HEK293 (cell line): ENCODE results near the gene RNF225.

Source experiments
- BCL11A ChIP-seq: fragments of 450-650 bp; formaldehyde crosslinking; IDR thresholded peaks from 2 replicates; pipeline ENCODE4 v1.5.1; 2016; ENCODE audit warnings: low read depth, missing biosample characterization, missing genetic modification characterization
- GFI1B ChIP-seq: fragments of 450-650 bp; formaldehyde crosslinking; IDR thresholded peaks from 2 replicates; pipeline ENCODE4 v1.5.1; 2016; ENCODE audit warnings: missing biosample characterization, missing genetic modification characterization
- KLF16 ChIP-seq: fragments of 450-650 bp; formaldehyde crosslinking; IDR thresholded peaks from 2 replicates; pipeline ENCODE4 v1.5.1; 2017; ENCODE audit warnings: missing biosample characterization, missing genetic modification characterization
- MEIS1 ChIP-seq: sonication (generic); formaldehyde crosslinking; IDR thresholded peaks from 2 replicates; pipeline ENCODE4 v1.8.1; 2022; ENCODE audit warnings: missing genetic modification reagents, mild to moderate bottlenecking, borderline replicate concordance
- OSR2 ChIP-seq: fragments of 450-650 bp; formaldehyde crosslinking; IDR thresholded peaks from 2 replicates; pipeline ENCODE4 v1.5.1; 2016; ENCODE audit warnings: missing biosample characterization, missing genetic modification characterization
- SCRT2 ChIP-seq: fragments of 450-650 bp; formaldehyde crosslinking; IDR thresholded peaks from 2 replicates; pipeline ENCODE4 v1.5.1; 2016; ENCODE audit warnings: missing biosample characterization, missing genetic modification characterization
- SETDB1 ChIP-seq: IDR thresholded peaks from one replicate; pipeline ENCODE4 v1.6.1; 2017; ENCODE audit warnings: mild to moderate bottlenecking, low read length, moderate library complexity, mixed read lengths; ENCODE audit not compliant: insufficient read length
- ZFP3 ChIP-seq: fragments of 450-650 bp; formaldehyde crosslinking; IDR thresholded peaks from 2 replicates; pipeline ENCODE4 v1.5.1; 2016; ENCODE audit warnings: low read depth, missing biosample characterization, missing genetic modification characterization
- ZNF133 ChIP-seq: fragments of 450-650 bp; formaldehyde crosslinking; IDR thresholded peaks from 2 replicates; pipeline ENCODE4 v1.5.1; 2016; ENCODE audit warnings: missing biosample characterization, missing genetic modification characterization
- ZNF140 ChIP-seq: fragments of 450-650 bp; formaldehyde crosslinking; IDR thresholded peaks from 2 replicates; pipeline ENCODE4 v1.5.1; 2016; ENCODE audit warnings: missing biosample characterization, missing genetic modification characterization
- ZNF184 ChIP-seq: fragments of 450-650 bp; IDR thresholded peaks from 2 replicates; pipeline ENCODE4 v1.5.1; 2018; ENCODE audit warnings: missing biosample characterization, mild to moderate bottlenecking, missing genetic modification characterization
- ZNF37A ChIP-seq: fragments of 450-650 bp; IDR thresholded peaks from 2 replicates; pipeline ENCODE4 v1.5.1; 2018; ENCODE audit warnings: missing biosample characterization, missing genetic modification characterization
- ZNF404 ChIP-seq: fragments of 450-650 bp; formaldehyde crosslinking; IDR thresholded peaks from 2 replicates; pipeline ENCODE4 v1.5.1; 2017; ENCODE audit warnings: missing biosample characterization, missing genetic modification characterization
- ZNF426 ChIP-seq: fragments of 450-650 bp; formaldehyde crosslinking; IDR thresholded peaks from 2 replicates; pipeline ENCODE4 v1.5.1; 2017; ENCODE audit warnings: missing biosample characterization, missing genetic modification characterization, mild to moderate bottlenecking, inconsistent platforms, moderate library complexity
- ZNF514 ChIP-seq: fragments of 450-650 bp; formaldehyde crosslinking; IDR thresholded peaks from 2 replicates; pipeline ENCODE4 v1.5.1; 2016; ENCODE audit warnings: missing biosample characterization, missing genetic modification characterization
- ZNF596 ChIP-seq: fragments of 450-650 bp; IDR thresholded peaks from 2 replicates; pipeline ENCODE4 v1.5.0; 2018; ENCODE audit warnings: missing biosample characterization, mild to moderate bottlenecking, missing genetic modification characterization, moderate library complexity
- ZNF610 ChIP-seq: fragments of 450-650 bp; formaldehyde crosslinking; IDR thresholded peaks from 2 replicates; pipeline ENCODE4 v1.5.1; 2016; ENCODE audit warnings: missing biosample characterization, missing genetic modification characterization, borderline replicate concordance
- ZNF707 ChIP-seq: fragments of 450-650 bp; formaldehyde crosslinking; IDR thresholded peaks from 2 replicates; pipeline ENCODE4 v1.5.1; 2016; ENCODE audit warnings: missing biosample characterization, missing genetic modification characterization
- ZNF776 ChIP-seq: fragments of 450-650 bp; formaldehyde crosslinking; IDR thresholded peaks from 2 replicates; pipeline ENCODE4 v1.5.0; 2017; ENCODE audit warnings: missing biosample characterization, missing genetic modification characterization, borderline replicate concordance
- ZNF777 ChIP-seq: fragments of 450-650 bp; formaldehyde crosslinking; IDR thresholded peaks from 2 replicates; pipeline ENCODE4 v1.5.1; 2017; ENCODE audit warnings: missing biosample characterization, missing genetic modification characterization, borderline replicate concordance
- ZNF792 ChIP-seq: fragments of 450-650 bp; formaldehyde crosslinking; IDR thresholded peaks from 2 replicates; pipeline ENCODE4 v1.5.1; 2016; ENCODE audit warnings: missing biosample characterization, missing genetic modification characterization
- ZXDB ChIP-seq: fragments of 450-650 bp; formaldehyde crosslinking; IDR thresholded peaks from 2 replicates; pipeline ENCODE4 v1.5.1; 2016; ENCODE audit warnings: missing biosample characterization, missing genetic modification characterization
- TF ChIP-seq, protein P1 (sequence below): fragments of 450-650 bp; IDR thresholded peaks from 2 replicates; pipeline ENCODE4 v1.5.1; 2018; ENCODE audit warnings: missing biosample characterization, missing genetic modification characterization
- TF ChIP-seq, protein P2 (sequence below): fragments of 450-650 bp; formaldehyde crosslinking; IDR thresholded peaks from 2 replicates; pipeline ENCODE4 v1.5.1; 2016; ENCODE audit warnings: missing biosample characterization, missing genetic modification characterization
- TF ChIP-seq, protein P3 (sequence below): fragments of 450-650 bp; formaldehyde crosslinking; IDR thresholded peaks from 2 replicates; pipeline ENCODE4 v1.5.1; 2016; ENCODE audit warnings: missing biosample characterization, missing genetic modification characterization
- TF ChIP-seq, protein P4 (sequence below): fragments of 450-650 bp; formaldehyde crosslinking; IDR thresholded peaks from 2 replicates; pipeline ENCODE4 v1.5.1; 2016; ENCODE audit warnings: missing biosample characterization, missing genetic modification characterization, borderline replicate concordance
- TF ChIP-seq, protein P5 (sequence below): fragments of 450-650 bp; formaldehyde crosslinking; IDR thresholded peaks from 2 replicates; pipeline ENCODE4 v1.5.1; 2017; ENCODE audit warnings: missing biosample characterization, missing genetic modification characterization
- TF ChIP-seq, protein P6 (sequence below): fragments of 450-650 bp; formaldehyde crosslinking; conservative IDR thresholded peaks from 2 replicates; pipeline ENCODE4 v1.5.1; 2016; ENCODE audit warnings: low read depth, missing biosample characterization, missing genetic modification characterization

RNF225 gene

DNA sequence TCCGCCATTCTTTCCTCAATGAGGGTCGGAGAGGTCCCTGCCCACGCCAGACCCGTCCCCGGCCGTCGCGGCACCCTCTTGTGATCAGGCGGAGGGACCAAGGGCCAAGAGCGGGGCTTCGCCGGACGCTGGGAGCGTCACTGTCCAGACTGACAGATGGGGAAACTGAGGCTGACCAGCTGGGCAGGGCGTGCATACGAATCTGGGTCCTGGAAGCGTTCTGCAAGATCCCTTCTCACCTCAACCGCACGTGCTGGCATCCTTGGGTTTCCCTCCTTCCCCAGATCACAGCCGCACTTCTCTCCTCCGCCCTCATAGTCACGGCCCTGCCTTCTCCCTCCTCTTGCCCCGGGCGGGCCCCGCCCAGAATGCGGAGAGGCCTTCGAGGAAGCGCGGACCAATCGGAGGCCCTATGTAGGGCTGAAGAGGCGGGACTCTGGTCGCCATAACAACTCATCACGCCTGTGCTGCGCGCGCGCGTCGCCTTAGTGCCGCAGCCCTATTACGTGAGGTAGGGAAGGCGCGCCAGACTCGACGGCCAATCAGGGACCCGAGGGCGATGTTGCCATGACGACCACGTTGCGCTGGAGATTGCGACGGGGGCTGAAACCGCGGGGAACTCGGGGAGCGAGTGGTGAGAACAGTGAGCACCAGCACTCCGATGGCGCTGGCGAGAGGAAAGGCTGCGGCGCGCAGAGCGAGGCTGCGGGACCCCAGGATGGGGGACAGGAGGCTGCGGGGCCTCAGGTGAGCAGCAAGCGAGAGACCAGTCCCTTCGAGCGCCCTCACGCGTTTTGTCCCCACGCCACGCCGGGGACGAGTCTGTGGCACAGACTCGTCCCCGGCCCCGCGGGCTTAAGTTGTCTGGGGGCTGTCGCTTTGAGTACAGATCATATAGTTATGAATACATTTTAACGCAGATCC, 5.7 kb downstream of the RNF225 start (continued):
- TF ChIP-seq ZFP3 (tag by site-specific recombination) (no peak), OSR2 (no peak), ZNF776 (tag by site-specific recombination) (no peak), ZNF426 (tag by site-specific recombination) (no peak), ZXDB (tag by site-specific recombination) (peak; percentile 34; the same call in 1 of the 2 replicates), ZNF37A (tag by site-specific recombination) (peak; percentile 75; the same call in 1 of the 2 replicates), ZNF792 (tag by site-specific recombination) (no peak), ZNF404 (tag by site-specific recombination) (no peak), ZNF140 (tag by site-specific recombination) (no peak), ZNF610 (0 out of 2 replicates have a peak, but pooled peaks have one; percentile 16), SETDB1 (no peak), BCL11A (tag by site-specific recombination) (no peak), MEIS1 (CRISPR knock-in tag) (no peak), KLF16 (tag by site-specific recombination) (peak; percentile 25; the same call in 1 of the 2 replicates), ZNF514 (tag by site-specific recombination) (no peak), ZNF707 (tag by site-specific recombination) (no peak), ZNF596 (tag by site-specific recombination) (no peak), SCRT2 (no peak), ZNF777 (peak; percentile 88; the same call in 1 of the 2 replicates), ZNF184 (tag by site-specific recombination) (no peak), ZNF133 (tag by site-specific recombination) (no peak), GFI1B (tag by site-specific recombination) (no peak)
- TF ChIP-seq, protein P1, sequence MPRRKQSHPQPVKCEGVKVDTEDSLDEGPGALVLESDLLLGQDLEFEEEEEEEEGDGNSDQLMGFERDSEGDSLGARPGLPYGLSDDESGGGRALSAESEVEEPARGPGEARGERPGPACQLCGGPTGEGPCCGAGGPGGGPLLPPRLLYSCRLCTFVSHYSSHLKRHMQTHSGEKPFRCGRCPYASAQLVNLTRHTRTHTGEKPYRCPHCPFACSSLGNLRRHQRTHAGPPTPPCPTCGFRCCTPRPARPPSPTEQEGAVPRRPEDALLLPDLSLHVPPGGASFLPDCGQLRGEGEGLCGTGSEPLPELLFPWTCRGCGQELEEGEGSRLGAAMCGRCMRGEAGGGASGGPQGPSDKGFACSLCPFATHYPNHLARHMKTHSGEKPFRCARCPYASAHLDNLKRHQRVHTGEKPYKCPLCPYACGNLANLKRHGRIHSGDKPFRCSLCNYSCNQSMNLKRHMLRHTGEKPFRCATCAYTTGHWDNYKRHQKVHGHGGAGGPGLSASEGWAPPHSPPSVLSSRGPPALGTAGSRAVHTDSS (tag by site-specific recombination) = no peak
- TF ChIP-seq, protein P2, sequence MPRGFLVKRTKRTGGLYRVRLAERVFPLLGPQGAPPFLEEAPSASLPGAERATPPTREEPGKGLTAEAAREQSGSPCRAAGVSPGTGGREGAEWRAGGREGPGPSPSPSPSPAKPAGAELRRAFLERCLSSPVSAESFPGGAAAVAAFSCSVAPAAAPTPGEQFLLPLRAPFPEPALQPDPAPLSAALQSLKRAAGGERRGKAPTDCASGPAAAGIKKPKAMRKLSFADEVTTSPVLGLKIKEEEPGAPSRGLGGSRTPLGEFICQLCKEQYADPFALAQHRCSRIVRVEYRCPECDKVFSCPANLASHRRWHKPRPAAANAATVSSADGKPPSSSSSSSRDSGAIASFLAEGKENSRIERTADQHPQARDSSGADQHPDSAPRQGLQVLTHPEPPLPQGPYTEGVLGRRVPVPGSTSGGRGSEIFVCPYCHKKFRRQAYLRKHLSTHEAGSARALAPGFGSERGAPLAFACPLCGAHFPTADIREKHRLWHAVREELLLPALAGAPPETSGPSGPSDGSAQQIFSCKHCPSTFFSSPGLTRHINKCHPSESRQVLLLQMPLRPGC (tag by site-specific recombination) = no peak
- TF ChIP-seq, protein P3, sequence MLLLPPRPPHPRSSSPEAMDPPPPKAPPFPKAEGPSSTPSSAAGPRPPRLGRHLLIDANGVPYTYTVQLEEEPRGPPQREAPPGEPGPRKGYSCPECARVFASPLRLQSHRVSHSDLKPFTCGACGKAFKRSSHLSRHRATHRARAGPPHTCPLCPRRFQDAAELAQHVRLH = 0 out of 2 replicates have a peak, but pooled peaks have one; percentile 11
- TF ChIP-seq, protein P4, sequence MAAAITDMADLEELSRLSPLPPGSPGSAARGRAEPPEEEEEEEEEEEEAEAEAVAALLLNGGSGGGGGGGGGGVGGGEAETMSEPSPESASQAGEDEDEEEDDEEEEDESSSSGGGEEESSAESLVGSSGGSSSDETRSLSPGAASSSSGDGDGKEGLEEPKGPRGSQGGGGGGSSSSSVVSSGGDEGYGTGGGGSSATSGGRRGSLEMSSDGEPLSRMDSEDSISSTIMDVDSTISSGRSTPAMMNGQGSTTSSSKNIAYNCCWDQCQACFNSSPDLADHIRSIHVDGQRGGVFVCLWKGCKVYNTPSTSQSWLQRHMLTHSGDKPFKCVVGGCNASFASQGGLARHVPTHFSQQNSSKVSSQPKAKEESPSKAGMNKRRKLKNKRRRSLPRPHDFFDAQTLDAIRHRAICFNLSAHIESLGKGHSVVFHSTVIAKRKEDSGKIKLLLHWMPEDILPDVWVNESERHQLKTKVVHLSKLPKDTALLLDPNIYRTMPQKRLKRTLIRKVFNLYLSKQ (tag by site-specific recombination) = no peak
- TF ChIP-seq, protein P5, sequence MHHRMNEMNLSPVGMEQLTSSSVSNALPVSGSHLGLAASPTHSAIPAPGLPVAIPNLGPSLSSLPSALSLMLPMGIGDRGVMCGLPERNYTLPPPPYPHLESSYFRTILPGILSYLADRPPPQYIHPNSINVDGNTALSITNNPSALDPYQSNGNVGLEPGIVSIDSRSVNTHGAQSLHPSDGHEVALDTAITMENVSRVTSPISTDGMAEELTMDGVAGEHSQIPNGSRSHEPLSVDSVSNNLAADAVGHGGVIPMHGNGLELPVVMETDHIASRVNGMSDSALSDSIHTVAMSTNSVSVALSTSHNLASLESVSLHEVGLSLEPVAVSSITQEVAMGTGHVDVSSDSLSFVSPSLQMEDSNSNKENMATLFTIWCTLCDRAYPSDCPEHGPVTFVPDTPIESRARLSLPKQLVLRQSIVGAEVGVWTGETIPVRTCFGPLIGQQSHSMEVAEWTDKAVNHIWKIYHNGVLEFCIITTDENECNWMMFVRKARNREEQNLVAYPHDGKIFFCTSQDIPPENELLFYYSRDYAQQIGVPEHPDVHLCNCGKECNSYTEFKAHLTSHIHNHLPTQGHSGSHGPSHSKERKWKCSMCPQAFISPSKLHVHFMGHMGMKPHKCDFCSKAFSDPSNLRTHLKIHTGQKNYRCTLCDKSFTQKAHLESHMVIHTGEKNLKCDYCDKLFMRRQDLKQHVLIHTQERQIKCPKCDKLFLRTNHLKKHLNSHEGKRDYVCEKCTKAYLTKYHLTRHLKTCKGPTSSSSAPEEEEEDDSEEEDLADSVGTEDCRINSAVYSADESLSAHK (tag by site-specific recombination) = peak; percentile 21; the same call in 1 of the 2 replicates
- TF ChIP-seq, protein P6, sequence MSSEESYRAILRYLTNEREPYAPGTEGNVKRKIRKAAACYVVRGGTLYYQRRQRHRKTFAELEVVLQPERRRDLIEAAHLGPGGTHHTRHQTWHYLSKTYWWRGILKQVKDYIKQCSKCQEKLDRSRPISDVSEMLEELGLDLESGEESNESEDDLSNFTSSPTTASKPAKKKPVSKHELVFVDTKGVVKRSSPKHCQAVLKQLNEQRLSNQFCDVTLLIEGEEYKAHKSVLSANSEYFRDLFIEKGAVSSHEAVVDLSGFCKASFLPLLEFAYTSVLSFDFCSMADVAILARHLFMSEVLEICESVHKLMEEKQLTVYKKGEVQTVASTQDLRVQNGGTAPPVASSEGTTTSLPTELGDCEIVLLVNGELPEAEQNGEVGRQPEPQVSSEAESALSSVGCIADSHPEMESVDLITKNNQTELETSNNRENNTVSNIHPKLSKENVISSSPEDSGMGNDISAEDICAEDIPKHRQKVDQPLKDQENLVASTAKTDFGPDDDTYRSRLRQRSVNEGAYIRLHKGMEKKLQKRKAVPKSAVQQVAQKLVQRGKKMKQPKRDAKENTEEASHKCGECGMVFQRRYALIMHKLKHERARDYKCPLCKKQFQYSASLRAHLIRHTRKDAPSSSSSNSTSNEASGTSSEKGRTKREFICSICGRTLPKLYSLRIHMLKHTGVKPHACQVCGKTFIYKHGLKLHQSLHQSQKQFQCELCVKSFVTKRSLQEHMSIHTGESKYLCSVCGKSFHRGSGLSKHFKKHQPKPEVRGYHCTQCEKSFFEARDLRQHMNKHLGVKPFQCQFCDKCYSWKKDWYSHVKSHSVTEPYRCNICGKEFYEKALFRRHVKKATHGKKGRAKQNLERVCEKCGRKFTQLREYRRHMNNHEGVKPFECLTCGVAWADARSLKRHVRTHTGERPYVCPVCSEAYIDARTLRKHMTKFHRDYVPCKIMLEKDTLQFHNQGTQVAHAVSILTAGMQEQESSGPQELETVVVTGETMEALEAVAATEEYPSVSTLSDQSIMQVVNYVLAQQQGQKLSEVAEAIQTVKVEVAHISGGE = peak; percentile 47; the same call in 1 of the 2 replicates
